ENCODE measurements around the gene PROM1. TPM values are rescaled to one million over a fixed set of nuclear protein-coding genes. Genes with fewer than 3 reads are reported as not detected.

PROM1 gene
- total RNA-seq, 2 donors from 2014 or later, result not detected

DNA sequence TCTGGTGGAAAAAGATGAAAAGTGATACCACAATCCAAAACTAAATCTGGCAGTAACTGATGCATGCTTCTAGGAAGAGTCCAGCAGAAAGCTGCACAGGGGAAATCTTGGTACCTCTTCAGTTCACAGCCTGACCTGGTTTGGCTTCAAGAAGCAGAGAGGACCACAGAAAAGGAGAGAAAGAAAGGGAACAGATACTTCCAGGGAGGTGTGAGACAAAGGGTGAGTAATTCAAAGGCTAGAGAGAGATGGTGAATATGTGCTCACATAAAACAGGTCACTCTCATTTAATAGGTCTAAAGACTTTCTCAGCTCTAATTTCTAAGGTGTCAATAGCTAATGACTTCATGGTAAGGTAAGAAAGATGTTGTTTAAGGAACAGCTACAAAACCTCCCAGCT lies 132.0 kb downstream of the PROM1 start:
- H3K4me1 Mint-ChIP-seq, result peaks cover 6% of the 10 kb centered on the region
- no peak overlapping the region for H3K4me3 Mint-ChIP-seq
- H3K36me3 Mint-ChIP-seq (ENCODE audit: low read depth), result no peaks in the 10 kb centered on the region
- ATAC-seq, result no peak
- H3K27me3 Mint-ChIP-seq, result peaks cover 10% of the 10 kb centered on the region
- H3K27ac Mint-ChIP-seq, result no peak overlapping the region
- H3K9me3 ChIP-seq (ENCODE audit: control insufficient read depth, low read length, poor library complexity, severe bottlenecking), result no peaks in the 10 kb centered on the region
- no peak for DNase-seq

DNA sequence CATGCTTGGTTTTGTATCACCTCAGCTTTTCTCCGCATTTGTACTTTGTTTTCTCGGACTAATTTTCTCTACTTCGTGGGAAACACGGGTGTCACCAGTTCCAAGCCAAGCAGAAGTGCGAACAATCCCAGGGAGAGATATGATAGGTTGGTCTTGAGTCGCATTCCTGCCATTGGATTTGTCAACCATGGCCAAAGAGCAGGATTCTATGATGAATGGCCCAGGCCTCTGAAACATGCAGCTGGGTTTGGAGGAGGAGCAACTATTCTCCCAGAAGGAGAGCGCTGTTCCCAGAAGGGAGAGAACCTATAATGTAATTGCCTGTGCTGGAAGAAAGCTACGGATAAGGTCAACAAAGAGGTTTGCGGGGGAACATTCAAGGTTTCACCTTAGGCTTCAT lies 135.0 kb downstream of the PROM1 start:
- Mint-ChIP-seq H3K27me3 (peaks cover 9% of the 10 kb centered on the region), H3K27ac (no peak overlapping the region), H3K4me1 (no peaks in the 10 kb centered on the region), H3K4me3 (no peak overlapping the region), H3K36me3 (ENCODE audit: low read depth) (no peaks in the 10 kb centered on the region)
- no peaks in the 10 kb centered on the region for H3K9me3 ChIP-seq (ENCODE audit: control insufficient read depth, low read length, poor library complexity, severe bottlenecking)
- ATAC-seq (no peak), DNase-seq (no peak)

DNA sequence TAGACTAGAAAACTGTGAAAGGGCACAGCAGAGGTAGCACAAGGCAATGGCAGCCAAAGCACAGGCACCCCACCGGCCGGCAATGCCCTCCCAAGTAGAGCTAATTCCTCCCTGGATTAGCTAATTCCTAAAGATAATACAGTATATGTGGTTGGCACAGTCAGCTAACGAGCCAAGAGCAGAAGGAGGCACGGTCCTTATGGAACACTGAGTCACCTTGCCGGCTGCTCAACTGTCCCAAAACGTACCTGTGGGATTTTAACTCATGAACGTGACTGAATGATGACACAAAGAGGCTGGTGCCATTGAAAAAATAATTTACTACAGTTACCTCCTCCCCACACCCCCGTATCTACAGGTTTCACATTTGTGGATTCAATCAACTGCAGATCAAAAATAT lies 136.1 kb downstream of the PROM1 start:
- H3K9me3 ChIP-seq (ENCODE audit: control insufficient read depth, low read length, poor library complexity, severe bottlenecking), result no peaks in the 10 kb centered on the region
- peaks cover 13% of the 10 kb centered on the region for H3K27me3 Mint-ChIP-seq
- H3K36me3 Mint-ChIP-seq (ENCODE audit: low read depth), result no peaks in the 10 kb centered on the region
- H3K27ac Mint-ChIP-seq, result no peak overlapping the region
- DNase-seq (no peak), ATAC-seq (no peak)
- H3K4me1 Mint-ChIP-seq, result no peaks in the 10 kb centered on the region
- H3K4me3 Mint-ChIP-seq, result no peak overlapping the region

DNA sequence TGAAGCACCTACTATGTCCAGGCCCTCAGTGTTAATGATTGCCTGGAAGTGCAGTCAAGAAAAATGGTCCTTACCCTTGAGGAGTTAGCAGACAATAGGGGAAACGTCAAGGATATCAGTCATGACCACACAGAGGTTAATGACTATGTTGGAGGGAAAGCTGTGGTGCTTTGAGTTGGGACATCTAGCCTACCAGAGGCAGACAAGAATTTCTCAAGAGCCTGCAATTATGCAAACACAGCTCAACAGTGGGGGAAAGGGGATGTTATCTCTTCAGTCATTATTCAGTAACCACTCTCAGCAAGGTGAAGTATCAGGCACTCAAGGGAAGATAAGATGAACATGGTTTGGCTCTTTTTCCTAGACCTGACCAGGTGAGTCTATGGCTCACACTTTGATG lies 138.3 kb downstream of the PROM1 start:
- Mint-ChIP-seq H3K4me1 (no peaks in the 10 kb centered on the region), H3K36me3 (ENCODE audit: low read depth) (no peaks in the 10 kb centered on the region), H3K27me3 (peaks cover 29% of the 10 kb centered on the region), H3K27ac (no peak overlapping the region), H3K4me3 (no peak overlapping the region)
- no peaks in the 10 kb centered on the region for H3K9me3 ChIP-seq (ENCODE audit: control insufficient read depth, low read length, poor library complexity, severe bottlenecking)
- ATAC-seq, result no peak
- no peak for DNase-seq

DNA sequence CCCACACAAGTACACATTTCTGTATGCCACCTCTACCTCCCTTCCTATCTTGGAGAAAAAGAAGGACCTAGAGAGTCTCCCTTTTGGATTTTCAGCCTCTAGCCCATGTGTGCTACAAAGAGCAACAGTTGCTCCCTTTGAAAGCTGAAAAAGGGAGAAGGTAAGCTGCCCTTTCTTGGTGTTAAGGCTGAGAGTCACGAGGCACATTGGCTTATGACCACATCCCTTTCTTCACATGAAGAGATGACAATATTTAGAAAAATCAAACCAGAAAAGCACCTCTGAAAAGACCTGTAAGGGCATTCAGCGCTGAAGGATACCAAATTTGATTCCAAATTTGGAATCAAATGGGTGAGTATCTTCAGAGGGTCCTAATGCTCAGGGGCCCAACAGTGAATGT lies 138.9 kb downstream of the PROM1 start:
- H3K4me3 Mint-ChIP-seq, result no peak overlapping the region
- no peaks in the 10 kb centered on the region for H3K9me3 ChIP-seq (ENCODE audit: control insufficient read depth, low read length, poor library complexity, severe bottlenecking)
- no peaks in the 10 kb centered on the region for H3K36me3 Mint-ChIP-seq (ENCODE audit: low read depth)
- H3K27ac Mint-ChIP-seq, result no peak overlapping the region
- DNase-seq, result no peak
- H3K27me3 Mint-ChIP-seq, result peaks cover 35% of the 10 kb centered on the region
- no peaks in the 10 kb centered on the region for H3K4me1 Mint-ChIP-seq
- no peak for ATAC-seq

DNA sequence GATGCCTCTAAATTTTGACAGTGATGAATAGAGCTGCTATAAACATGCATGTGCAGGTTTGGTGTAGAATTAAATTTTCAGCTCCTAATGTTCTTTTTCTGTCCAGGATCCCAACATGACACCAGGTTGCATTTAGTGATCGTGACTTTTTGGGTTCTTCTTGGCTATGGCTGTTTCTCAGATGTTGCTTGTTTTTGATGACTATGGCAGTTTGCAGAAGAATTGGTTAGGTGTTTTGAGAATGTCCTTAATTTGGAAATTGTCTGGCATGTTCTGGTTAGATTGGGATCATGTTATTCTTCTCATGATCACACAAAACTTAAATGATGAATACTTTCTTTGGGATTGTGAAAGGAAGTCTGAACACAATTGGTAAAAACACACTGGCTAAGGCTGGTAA lies 141.5 kb downstream of the PROM1 start:
- Mint-ChIP-seq H3K4me1 (no peaks in the 10 kb centered on the region), H3K27ac (no peak overlapping the region), H3K4me3 (no peak overlapping the region), H3K27me3 (peaks cover 56% of the 10 kb centered on the region), H3K36me3 (ENCODE audit: low read depth) (no peaks in the 10 kb centered on the region)
- H3K9me3 ChIP-seq (ENCODE audit: control insufficient read depth, low read length, poor library complexity, severe bottlenecking), result no peaks in the 10 kb centered on the region
- no peak for ATAC-seq
- DNase-seq, result no peak

DNA sequence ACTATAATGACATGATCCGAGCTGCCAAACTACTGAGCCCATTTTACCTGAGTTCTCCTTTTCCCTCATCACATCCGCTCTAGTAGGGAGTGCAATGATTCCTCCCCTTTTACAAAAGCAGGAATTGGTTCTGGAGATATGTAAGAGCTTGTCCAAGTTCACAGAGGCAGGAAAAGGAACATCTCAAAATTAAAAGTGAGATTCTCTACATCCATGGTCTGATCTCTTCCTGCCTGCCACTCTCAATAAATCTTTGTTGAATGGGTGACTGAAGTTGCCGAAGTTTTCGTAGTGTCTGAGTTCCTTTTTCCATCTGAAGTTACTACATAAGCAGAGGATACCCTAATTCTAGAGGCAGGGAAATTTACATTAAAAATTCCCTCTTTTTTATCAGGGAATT lies 145.2 kb downstream of the PROM1 start, which contains the start of gene FGFBP1:
Gene FGFBP1, minus strand, starts transcription at position 101 of the 400 bp plus-strand sequence. CDS start 2,108 bp downstream, outside the sequence.
- no peak for ATAC-seq
- no peak for DNase-seq
- Mint-ChIP-seq H3K27me3 (peaks cover 78% of the 10 kb centered on the region), H3K36me3 (ENCODE audit: low read depth) (peaks cover 7% of the 10 kb centered on the region), H3K27ac (no peak within 1 kb of the TSS), H3K4me1 (no peaks in the 10 kb centered on the region), H3K4me3 (no peak within 1 kb of the TSS)
- H3K9me3 ChIP-seq (ENCODE audit: control insufficient read depth, low read length, poor library complexity, severe bottlenecking), result no peaks in the 10 kb centered on the region

GRCh38 chr4:15938182-15938581 lies 145.6 kb downstream of the PROM1 start:
- ATAC-seq, result no peak
- no peaks in the 10 kb centered on the region for H3K9me3 ChIP-seq (ENCODE audit: control insufficient read depth, low read length, poor library complexity, severe bottlenecking)
- Mint-ChIP-seq H3K27ac (no peak overlapping the region), H3K36me3 (ENCODE audit: low read depth) (peaks cover 7% of the 10 kb centered on the region), H3K27me3 (peaks cover 81% of the 10 kb centered on the region), H3K4me3 (no peak overlapping the region), H3K4me1 (no peaks in the 10 kb centered on the region)
- no peak for DNase-seq

DNA sequence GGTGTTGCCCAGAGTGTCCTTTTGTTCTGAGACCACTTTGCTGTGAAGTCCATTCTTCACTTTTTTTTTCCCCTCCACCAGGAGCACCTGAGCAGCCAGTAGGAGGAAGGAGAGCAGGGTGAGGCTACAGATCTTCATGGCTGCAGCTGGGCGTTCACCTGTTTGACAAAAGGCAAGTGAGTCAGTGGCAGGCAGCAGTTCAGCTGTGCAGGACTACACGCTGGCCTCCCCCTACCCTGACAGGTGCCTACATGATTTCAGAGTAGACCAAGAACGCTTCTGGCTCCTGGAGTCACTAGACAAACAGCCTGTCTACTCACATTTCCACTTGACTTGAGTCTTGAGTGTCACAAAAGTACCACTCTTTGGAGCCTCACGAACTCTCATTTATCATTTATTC lies 147.3 kb downstream of the PROM1 start:
- H3K36me3 Mint-ChIP-seq (ENCODE audit: low read depth), result peaks cover 7% of the 10 kb centered on the region

DNA sequence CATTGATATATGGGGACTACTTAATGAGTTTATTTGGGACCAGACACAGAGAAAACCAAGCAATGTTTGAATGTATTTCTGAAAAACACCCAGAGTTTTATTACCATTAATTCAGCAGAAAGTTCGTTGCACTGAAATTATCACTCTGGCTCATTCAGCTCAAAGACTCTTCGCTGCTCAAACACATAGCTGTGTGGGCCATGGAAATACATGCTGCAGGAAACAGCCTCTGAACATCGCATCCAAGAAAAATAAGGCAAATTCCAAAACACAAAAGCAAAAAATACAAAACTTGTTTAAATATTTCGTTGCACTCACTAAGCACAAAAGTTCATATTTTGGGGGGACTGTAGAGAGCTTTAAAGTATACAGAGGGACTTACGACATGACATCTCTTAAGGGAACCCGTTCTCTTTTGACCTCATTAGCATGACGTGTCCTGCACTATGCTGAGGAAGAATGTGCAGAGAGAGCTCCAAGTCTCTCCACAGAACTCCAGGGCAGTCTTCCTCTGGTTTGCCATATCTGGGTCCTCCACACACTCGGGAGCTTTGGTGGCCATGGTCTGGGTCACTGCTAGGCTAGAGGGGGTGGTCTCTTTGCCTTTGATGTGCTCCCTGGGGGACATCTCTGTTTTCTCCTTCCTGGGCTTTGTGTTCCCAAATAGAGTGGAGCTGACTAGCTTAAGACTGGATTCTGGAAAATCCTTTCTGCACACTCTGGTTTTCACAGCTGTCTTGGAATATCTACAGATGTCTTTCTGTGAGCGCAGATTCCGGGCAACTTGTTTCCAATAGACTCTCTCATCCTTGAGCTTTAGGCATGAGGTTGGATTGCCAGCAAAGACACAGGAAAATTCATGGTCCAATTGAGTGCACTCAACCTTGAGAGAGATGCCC lies 148.1 kb downstream of the PROM1 start:
- Mint-ChIP-seq H3K36me3 (ENCODE audit: low read depth) (peaks cover 7% of the 10 kb centered on the region), H3K27me3 (peaks cover 88% of the 10 kb centered on the region), H3K4me3 (no peak overlapping the region), H3K4me1 (no peaks in the 10 kb centered on the region), H3K27ac (no peak overlapping the region)
- DNase-seq, result no peak
- no peak for ATAC-seq
- no peaks in the 10 kb centered on the region for H3K9me3 ChIP-seq (ENCODE audit: control insufficient read depth, low read length, poor library complexity, severe bottlenecking)

More for the DNA sequence above, 147.3 kb downstream of the PROM1 start:
- Mint-ChIP-seq H3K4me3 (no peak overlapping the region), H3K27ac (no peak overlapping the region), H3K27me3 (peaks cover 83% of the 10 kb centered on the region), H3K4me1 (no peaks in the 10 kb centered on the region)
- no peaks in the 10 kb centered on the region for H3K9me3 ChIP-seq (ENCODE audit: control insufficient read depth, low read length, poor library complexity, severe bottlenecking)
- DNase-seq (no peak), ATAC-seq (no peak)

- no peak for DNase-seq
- Mint-ChIP-seq H3K27ac (no peak overlapping the region), H3K27me3 (peaks cover 88% of the 10 kb centered on the region), H3K4me3 (no peak overlapping the region), H3K4me1 (no peaks in the 10 kb centered on the region), H3K36me3 (ENCODE audit: low read depth) (peaks cover 7% of the 10 kb centered on the region)
- no peaks in the 10 kb centered on the region for H3K9me3 ChIP-seq (ENCODE audit: control insufficient read depth, low read length, poor library complexity, severe bottlenecking)
- no peak for ATAC-seq
Observed at GRCh38 chr4:15934259-15934658, 149.6 kb downstream of the PROM1 start.

DNA sequence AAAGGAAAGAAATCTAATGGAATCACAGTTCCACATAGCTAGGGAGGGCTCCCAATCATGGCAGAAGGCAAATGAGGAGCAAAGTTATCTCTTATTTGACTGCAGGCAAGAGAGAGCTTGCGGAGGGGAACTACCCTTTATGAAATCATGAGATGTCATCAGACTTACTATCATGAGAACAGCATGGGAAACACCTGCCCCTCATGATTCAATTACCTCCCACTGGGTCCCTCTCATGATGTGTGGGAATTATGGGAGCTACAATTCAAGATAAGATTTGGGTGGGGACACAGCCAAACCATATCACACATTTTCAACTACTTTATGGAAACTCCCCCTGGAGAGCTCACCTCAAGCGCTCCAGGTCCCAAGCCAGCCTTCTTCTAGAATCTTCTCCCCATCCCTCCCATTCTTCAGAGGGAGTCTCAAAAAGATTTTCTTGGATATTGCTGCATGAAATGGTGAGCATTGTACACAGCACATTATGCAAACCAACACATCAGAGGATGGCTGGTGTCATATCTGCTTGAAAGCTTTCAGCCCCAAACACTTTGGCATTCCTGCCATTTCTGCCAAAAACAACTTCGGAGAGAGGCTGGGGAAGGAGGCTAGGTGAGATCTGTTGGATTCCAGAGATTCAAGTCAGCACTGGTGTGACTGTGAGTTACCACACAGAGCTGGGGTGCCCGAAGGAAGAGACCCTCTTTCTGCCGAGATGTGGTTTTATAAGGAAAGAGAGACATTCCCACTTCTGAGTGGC lies 152.2 kb downstream of the PROM1 start:
- no peaks in the 10 kb centered on the region for H3K9me3 ChIP-seq (ENCODE audit: control insufficient read depth, low read length, poor library complexity, severe bottlenecking)
- DNase-seq (no peak), ATAC-seq (no peak)
- Mint-ChIP-seq H3K4me1 (no peaks in the 10 kb centered on the region), H3K27ac (no peak overlapping the region), H3K27me3 (peaks cover 68% of the 10 kb centered on the region), H3K36me3 (ENCODE audit: low read depth) (peaks cover 7% of the 10 kb centered on the region), H3K4me3 (no peak overlapping the region)

- Mint-ChIP-seq H3K36me3 (ENCODE audit: low read depth) (peaks cover 7% of the 10 kb centered on the region), H3K27ac (no peak overlapping the region), H3K4me3 (no peak overlapping the region), H3K27me3 (peaks cover 69% of the 10 kb centered on the region), H3K4me1 (no peaks in the 10 kb centered on the region)
- ATAC-seq (no peak), DNase-seq (no peak)
- no peaks in the 10 kb centered on the region for H3K9me3 ChIP-seq (ENCODE audit: control insufficient read depth, low read length, poor library complexity, severe bottlenecking)
Observed at GRCh38 chr4:15930314-15930713, 153.5 kb downstream of the PROM1 start.
